ENCODE results near the gene RRP36. TPM values are rescaled to one million over a fixed set of nuclear protein-coding genes. Genes with fewer than 3 reads are reported as not detected.

The RRP36 gene
- total RNA-seq, 1 experiment from 2014 or later = 73.7 TPM

- peaks cover 3% of the 10 kb centered on the region for H3K36me3 ChIP-seq
- H3K27me3 ChIP-seq = no peaks in the 10 kb centered on the region
- no peak for DNase-seq
- no peaks in the 10 kb centered on the region for H3K9me3 ChIP-seq
- peak overlapping the region; percentile 74; the same call in 1 of the 2 replicates for H3K4me3 ChIP-seq
These were observed 30.9 kb downstream of the RRP36 start for GRCh38 chr6:43052225-43052841.

- Histone ChIP-seq H3K27me3 (no peaks in the 10 kb centered on the region), H3K4me3 (peak overlapping the region; percentile 74), H3K36me3 (peaks cover 5% of the 10 kb centered on the region), H3K9me3 (no peaks in the 10 kb centered on the region)
- peak; percentile 12 for DNase-seq
These were observed 31.6 kb downstream of the RRP36 start for GRCh38 chr6:43052842-43053544.

GRCh38 chr6:43053545-43054205, 32.3 kb downstream of the RRP36 start, which contains the start of gene CUL7:
Gene CUL7, minus strand, starts transcription at chr6:43053851. Its CDS starts 1,063 bp downstream, at chr6:43052788.
- Histone ChIP-seq H3K36me3 (peaks cover 5% of the 10 kb centered on the region), H3K4me3 (peak within 1 kb of the TSS; percentile 74), H3K9me3 (no peaks in the 10 kb centered on the region), H3K27me3 (no peaks in the 10 kb centered on the region)
- DNase-seq = peak; percentile 93

- Histone ChIP-seq H3K36me3 (peaks cover 5% of the 10 kb centered on the region), H3K9me3 (no peaks in the 10 kb centered on the region), H3K27me3 (no peaks in the 10 kb centered on the region), H3K4me3 (peak overlapping the region; percentile 74)
- DNase-seq = no peak
These were observed 33.0 kb downstream of the RRP36 start for GRCh38 chr6:43054206-43054943.

DNA sequence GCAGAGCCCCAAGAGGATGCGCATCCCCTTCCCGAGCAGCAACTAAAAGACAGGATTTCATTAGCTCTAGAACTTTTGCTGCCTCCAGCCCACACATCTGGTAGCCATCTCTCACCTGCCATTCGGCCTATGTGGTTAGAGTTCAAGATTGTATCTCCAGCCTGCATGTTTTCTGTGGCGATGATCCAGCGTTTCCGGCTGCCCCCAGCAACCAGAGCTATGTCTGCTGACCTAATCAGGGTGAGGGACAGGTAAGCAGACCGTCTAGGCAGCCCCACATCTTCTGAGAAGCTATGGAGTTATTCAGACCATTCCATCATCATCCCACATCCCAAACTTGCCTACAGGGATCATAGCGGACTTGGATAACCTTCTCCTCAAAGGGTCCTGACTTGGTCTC, 34.5 kb downstream of the RRP36 start:
- Histone ChIP-seq H3K36me3 (peaks cover 5% of the 10 kb centered on the region), H3K27me3 (no peaks in the 10 kb centered on the region), H3K4me3 (no peak overlapping the region), H3K9me3 (no peaks in the 10 kb centered on the region)
- no peak for DNase-seq

DNA sequence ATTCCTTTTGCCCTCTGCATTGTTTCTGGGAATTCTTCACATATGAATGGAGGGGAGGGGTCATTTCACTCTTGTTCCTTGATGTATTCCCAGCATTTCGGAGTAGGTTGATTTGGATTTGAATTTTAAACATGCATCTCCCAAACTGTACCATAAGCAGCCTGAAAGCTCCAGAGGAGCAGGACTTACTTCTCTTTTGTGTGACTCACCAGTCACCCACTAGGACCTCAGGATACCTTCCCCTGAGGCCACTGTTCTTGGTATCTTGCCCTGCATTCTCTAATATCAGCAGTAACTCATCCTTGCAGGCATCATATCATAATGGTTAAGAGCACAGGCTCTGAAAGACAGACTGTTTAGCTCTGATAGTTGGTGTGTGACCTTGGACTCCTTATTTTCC, 37.1 kb downstream of the RRP36 start:
- Histone ChIP-seq H3K36me3 (peaks cover 2% of the 10 kb centered on the region; the same call in 1 of the 2 replicates), H3K9me3 (no peaks in the 10 kb centered on the region), H3K4me3 (peak overlapping the region; percentile 96), H3K27me3 (no peaks in the 10 kb centered on the region)
- DNase-seq = no peak

DNA sequence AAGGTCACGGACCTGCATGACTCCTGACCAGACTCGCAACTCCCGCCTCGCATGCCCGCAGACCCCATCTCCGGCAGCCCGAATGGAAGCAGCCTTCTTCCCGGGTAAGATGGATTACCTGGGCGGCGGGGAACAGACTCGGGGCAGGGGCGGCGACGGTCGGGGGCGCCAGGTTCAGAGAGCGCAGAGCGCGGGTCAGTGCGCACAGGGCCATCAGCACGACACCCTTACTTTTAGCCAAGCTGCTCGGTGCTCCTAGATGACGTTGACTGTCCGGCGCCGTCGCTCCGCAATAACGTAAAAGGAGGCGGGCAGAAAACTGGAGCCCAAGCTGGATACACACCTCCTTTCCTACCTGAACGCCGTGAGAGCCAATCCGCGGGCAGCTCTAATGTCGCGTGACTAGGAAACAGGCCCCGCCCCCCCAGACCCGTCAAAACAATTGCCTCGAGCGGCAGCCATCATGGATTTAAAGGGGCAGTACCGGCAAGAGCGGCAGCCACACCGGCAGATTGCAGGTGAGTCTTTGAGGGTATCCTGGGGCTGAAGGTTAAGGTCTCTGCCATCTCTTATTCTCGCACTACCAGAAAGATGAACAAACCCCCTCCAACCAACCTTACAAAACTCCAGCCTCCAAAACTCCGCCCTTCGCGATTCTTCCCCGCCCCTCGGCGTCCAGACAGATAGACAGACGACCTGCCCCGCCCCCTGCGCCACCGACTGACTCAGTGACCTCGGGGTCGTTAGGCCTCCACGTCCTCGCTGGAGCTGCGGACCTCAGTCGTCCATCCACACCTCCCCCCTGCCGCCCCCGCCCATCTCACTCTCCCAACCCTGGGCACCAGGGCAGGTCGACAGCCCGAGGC, 38.0 kb downstream of the RRP36 start, which contains the start of the genes KLC4 and MRPL2:
KLC4 (plus strand) TSS at position 464 of the 866 bp plus-strand sequence. CDS start 1,705 bp downstream, outside the sequence.
MRPL2 (minus strand) TSS at position 267 of the 866 bp plus-strand sequence; CDS start at position 214, 53 bp downstream.
- Histone ChIP-seq H3K4me3 (peak within 1 kb of the TSS; percentile 96), H3K36me3 (peaks cover 2% of the 10 kb centered on the region; the same call in 1 of the 2 replicates), H3K9me3 (no peaks in the 10 kb centered on the region), H3K27me3 (no peaks in the 10 kb centered on the region)
- DNase-seq = peak; percentile 94

GRCh38 chr6:43060034-43060754, 38.8 kb downstream of the RRP36 start:
- Histone ChIP-seq H3K9me3 (no peaks in the 10 kb centered on the region), H3K36me3 (peaks cover 2% of the 10 kb centered on the region; the same call in 1 of the 2 replicates)
- no peak for DNase-seq

GRCh38 chr6:43060755-43061633, 39.6 kb downstream of the RRP36 start:
- no peak for DNase-seq
- no peaks in the 10 kb centered on the region for H3K27me3 ChIP-seq
- no peak overlapping the region for H3K4me3 ChIP-seq
- peaks cover 2% of the 10 kb centered on the region; the same call in 1 of the 2 replicates for H3K36me3 ChIP-seq
- no peaks in the 10 kb centered on the region for H3K9me3 ChIP-seq

More at GRCh38 chr6:43060034-43060754, 38.8 kb downstream of the RRP36 start:
- Histone ChIP-seq H3K4me3 (peak overlapping the region; percentile 96), H3K27me3 (no peaks in the 10 kb centered on the region)

DNA sequence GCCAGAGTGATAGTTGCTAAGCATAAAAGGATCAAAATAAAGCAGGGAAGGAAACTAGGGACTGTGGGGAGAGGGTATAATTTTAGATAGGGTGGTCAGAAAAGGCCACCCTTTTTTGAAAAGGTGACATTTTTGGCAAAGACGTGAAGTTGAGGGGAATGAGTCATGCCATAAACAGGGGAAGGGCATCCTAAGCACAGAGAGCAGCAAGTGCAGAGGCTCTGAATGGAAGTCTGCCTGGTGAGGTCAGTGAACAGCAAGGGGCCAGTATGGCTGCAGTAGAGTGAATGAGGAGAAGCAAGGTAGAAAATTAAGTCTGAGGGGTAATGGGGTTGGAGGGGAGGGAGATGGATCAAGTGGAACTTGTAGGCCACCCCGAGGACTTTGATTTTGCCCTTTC, 40.4 kb downstream of the RRP36 start:
- H3K4me3 ChIP-seq = no peak overlapping the region
- DNase-seq = no peak
- H3K27me3 ChIP-seq = no peaks in the 10 kb centered on the region
- H3K36me3 ChIP-seq = peaks cover 2% of the 10 kb centered on the region; the same call in 1 of the 2 replicates
- no peaks in the 10 kb centered on the region for H3K9me3 ChIP-seq

DNA sequence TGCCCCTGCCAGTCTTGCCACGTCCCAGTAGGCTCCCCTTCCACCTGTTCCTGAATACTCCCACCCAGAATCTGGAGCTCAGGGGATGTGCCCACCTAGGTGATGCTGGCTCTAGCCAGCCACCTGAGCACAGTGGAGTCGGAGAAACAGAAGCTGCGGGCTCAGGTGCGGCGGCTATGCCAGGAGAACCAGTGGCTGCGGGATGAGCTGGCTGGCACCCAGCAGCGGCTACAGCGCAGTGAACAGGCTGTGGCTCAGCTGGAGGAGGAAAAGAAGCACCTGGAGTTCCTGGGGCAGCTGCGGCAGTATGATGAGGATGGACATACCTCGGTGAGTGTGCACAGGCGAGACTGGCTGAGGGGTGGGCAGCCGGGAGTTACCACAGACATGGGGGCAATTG, 41.4 kb downstream of the RRP36 start:
- no peaks in the 10 kb centered on the region for H3K9me3 ChIP-seq
- no peaks in the 10 kb centered on the region for H3K27me3 ChIP-seq
- DNase-seq = no peak
- H3K36me3 ChIP-seq = no peaks in the 10 kb centered on the region; the same call in 1 of the 2 replicates
- no peak overlapping the region for H3K4me3 ChIP-seq

DNA sequence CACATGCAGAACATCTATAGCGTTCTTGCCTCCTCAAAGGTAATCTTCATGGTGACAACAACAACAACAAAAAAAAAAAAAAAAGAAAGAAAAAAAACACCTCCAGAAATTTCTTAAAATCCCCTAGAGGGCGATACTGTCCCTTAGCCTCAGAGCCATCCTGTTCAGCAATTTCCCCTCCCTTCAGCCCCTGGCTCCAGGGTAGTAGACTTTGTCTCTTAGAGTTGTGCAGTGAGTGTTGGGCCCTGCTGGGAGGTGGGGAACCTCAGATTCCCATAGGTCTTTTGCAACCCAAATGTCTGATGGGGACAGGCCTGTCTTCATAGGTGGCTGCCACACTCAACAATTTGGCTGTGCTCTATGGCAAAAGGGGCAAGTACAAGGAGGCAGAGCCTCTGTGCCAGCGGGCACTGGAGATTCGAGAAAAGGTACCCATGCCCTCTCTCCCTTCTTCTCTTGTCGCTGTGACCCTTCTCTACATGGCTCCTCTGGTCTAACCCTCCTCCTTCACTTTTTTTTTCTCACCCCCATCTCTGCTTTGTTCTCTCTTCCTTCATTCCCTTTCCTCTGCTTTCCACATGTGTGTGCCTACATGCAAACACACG, 48.7 kb downstream of the RRP36 start:
- Histone ChIP-seq H3K4me3 (no peak overlapping the region), H3K9me3 (no peaks in the 10 kb centered on the region), H3K36me3 (no peaks in the 10 kb centered on the region), H3K27me3 (no peaks in the 10 kb centered on the region)
- DNase-seq = no peak

DNA sequence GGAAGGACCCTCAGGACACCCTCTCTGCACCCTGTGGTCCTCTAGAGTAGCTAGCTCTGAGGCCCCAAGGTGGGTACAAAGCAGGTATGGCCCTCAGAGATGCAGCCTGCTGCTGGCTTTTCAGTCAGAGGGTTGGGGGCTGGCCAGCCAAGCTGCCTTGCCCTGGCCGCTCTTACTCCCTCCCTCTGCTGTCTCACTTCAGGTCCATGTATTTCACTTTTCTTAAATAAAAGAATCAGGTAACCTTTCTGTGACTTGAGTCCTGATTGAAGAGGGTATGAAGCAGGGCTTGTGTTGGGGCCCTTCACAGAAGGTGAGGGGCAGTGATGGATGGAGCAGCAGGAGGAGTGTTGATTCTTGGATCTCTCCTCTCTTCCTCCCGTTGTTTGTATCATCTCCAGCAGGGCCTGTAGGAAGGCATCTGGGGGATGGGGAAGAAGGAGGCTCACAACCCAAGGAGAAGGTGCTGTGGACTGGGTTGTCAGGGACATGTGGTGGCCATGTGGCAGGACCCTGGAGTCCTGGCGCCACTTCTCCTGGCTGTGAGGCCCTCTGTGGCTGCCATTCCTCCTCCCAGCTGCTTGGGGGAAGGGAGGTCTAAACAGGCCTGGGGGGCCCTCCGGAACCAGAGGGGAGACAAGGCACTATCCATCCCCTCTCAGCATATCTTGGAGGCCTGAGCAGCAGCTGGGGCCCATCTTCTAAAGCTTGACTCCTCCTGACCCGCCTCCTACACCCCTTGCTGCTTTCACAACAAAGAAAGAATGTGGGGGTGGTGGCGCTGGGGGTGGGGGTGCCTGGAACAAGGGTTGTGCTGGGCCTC, 53.6 kb downstream of the RRP36 start:
- Histone ChIP-seq H3K4me3 (no peak overlapping the region), H3K36me3 (no peaks in the 10 kb centered on the region), H3K9me3 (no peaks in the 10 kb centered on the region), H3K27me3 (no peaks in the 10 kb centered on the region)
- peak; percentile 18 for DNase-seq
